HG03469 (cell line): ENCODE measurements around the gene CLIC3.
A peak's percentile ranks its signal among the peaks of the same experiment; 100 is the strongest.

ENCODE experiments used
- ATAC-seq: cut with Tn5 transposase; IDR thresholded peaks from one replicate; pipeline ENCODE4 v1.9.1; 2021; ENCODE audit warnings: mild to moderate bottlenecking, moderate library complexity, moderate number of reproducible peaks; ENCODE audit not compliant: unreplicated experiment

Gene CLIC3

GRCh38 chr9:136955202-136955942 is 41.0 kb downstream of the CLIC3 start:
- no peak for ATAC-seq

- no peak for ATAC-seq
Measured at GRCh38 chr9:136954270-136955083, 41.9 kb downstream of the CLIC3 start.

- no peak for ATAC-seq
Measured at GRCh38 chr9:136953771-136954269, 42.5 kb downstream of the CLIC3 start.

GRCh38 chr9:136952876-136953770 is 43.2 kb downstream of the CLIC3 start:
- no peak for ATAC-seq

GRCh38 chr9:136952321-136952850 is 44.0 kb downstream of the CLIC3 start:
- no peak for ATAC-seq

DNA sequence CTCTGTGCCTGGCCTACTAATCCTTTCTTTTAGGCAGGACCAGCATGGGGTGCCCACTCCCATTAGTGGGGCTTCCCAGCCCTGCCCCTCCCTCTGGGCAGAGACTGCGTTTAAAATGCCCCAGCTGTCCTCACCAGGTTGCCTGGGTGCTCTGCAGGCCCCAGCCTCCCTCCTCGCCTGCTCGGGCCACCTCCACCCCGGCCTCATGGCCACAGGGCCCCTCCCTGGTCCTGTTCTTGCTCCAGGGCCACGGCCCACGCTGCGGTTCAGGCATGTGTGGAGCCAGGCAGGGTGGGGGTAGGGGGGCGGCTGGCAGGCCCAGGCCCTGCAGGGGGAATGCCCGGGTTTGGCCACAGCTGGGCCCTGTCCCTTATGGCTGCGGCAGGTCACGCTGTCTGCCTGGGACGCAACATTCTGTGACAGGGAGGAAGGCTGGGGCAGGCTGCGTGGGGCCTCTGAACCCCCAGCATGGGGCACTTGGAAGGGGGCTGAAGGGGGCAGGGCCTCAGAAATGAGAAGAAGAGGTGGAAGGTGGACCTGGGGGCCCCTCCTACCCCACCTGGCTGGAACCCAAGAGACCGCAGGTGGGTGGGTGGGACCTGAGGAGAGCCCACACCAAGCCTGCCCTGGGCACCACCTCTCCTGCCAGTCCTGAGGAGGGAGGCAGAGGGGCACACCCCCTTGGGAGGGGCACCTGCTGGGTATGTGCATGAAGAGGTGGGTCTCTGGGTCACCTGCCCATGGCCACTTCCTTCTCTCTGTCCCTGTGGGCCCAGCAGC is 44.6 kb downstream of the CLIC3 start, which contains the start of gene LCN12:
Gene LCN12 (plus strand): TSS at position 733 of the 780 bp plus-strand sequence. CDS start 55 bp downstream, outside the sequence.
- no peak for ATAC-seq

DNA sequence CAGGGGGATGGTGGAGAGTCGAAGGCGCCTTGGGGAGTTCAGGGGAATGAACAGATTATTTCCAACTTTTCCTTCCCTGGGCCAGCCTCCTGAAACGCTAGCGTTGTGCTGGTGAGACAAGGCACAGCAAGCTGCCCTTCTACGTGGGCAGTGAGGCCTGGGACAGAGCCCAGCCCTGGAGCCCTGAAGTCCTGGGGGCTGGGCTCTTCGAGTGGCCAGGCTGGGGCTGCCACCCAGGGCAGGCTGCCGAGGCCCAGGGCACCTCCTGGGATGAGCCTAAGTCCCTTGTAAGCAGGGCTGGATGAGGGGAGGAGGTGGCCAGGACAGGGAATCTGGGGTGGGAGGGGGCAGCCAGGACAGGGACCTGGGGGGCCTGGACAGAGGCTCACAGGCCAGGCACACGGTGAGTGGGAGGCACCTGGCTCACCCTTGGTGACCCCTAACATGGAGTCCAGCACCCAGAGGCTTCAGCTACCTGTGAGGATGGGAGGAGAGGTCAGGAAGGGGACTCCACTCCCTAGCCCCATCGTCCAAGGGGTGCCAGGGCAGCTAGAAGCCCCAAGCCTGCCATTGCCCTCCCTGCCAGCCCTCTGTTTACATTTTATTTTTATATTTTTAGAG is 45.6 kb downstream of the CLIC3 start:
- no peak for ATAC-seq

DNA sequence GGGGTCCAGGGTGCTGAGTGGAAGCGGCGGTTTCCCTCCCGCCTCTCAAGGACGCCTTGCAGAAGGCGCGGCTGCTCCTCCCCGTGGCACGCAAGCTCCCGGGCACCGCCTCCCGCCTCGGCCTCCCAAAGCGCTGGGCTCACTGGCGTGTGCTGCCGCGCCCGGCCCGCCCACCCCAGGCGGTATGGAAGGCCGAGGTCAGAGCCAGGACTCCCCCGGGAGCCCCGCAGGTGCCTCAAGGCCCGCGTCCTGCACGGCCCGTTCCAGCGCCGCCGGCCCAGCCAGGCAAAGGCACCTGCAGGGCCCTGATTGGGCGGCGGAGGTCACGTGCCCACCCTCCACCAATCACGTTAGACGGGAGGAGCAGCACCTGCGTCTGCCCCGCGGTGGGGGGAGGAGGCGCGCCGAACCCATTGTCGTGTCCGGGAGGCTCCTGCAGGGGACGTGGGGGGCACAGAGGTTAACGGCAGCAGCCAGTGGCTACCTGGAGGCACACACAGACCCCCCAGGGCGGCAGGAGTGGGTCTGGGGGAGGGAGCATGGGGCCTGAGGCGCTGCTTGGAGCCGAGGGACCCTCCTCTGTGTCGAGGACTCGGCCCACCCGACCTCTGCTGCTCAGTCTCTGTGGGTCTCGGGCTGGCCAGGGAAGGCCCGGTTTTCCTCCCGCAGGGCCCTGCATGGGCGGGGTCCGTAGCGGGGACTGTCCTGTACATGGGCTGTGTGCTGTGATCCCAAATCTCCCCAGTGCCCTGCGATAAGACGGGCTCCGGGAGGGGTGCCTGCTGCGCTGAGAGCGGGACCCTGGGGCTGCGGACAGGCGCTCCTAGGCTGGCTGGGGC is 46.3 kb downstream of the CLIC3 start:
- peak; percentile 64 for ATAC-seq

DNA sequence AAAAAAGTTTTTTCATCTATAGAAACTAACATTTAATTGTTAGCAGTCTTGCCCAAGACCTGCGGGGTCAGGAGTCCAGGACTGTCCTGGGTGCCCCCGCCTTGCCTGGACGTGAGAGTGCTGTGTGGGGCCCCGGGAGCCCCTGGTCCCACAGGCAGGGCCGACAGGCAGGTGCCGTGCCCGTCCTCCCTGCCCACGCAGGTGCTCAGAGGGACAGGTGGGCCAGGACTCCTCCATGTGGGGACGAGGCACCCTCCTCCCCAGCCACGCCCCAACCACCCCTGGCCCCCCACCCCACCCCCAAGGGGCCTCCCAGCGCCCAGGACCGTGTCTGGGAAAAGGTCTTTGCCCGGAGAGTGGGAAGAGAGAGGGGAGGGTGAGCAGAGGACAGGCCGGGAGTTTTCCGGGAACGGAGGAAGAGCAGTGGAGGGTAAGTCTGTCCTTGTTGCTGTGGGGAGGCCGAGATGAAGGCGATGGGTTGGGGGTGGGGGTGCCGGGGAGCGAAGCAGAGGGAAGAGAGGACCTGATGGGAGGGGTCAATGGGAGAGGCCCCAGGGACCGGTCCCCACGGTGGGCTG is 47.0 kb downstream of the CLIC3 start:
- no peak for ATAC-seq

DNA sequence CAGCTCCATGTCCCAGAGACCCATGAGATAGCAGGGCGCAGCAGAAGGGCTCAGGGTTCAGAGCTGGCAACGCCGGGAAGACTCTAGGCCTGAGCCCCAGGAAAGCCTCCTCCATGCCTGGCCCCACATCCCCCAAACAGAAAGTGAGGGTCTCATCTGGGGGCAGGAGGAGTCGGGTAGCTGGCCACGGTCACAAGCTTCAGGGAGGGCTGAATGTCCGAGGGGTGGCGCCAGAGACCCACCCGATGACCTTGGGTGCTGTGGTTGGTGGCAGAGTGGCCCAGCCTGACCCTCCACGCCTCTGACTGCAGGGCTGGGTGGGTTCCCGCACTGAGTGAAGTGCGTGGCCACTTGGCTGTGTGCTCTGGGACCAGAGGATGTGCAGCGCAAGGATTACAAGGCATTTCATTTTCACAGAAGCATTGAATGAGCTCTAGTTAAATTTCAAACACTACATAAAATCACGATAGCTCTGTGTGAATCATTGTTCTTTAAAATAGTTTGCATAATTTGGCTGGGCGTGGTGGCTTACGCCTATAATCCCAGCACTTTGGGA is 48.3 kb downstream of the CLIC3 start:
- no peak for ATAC-seq

DNA sequence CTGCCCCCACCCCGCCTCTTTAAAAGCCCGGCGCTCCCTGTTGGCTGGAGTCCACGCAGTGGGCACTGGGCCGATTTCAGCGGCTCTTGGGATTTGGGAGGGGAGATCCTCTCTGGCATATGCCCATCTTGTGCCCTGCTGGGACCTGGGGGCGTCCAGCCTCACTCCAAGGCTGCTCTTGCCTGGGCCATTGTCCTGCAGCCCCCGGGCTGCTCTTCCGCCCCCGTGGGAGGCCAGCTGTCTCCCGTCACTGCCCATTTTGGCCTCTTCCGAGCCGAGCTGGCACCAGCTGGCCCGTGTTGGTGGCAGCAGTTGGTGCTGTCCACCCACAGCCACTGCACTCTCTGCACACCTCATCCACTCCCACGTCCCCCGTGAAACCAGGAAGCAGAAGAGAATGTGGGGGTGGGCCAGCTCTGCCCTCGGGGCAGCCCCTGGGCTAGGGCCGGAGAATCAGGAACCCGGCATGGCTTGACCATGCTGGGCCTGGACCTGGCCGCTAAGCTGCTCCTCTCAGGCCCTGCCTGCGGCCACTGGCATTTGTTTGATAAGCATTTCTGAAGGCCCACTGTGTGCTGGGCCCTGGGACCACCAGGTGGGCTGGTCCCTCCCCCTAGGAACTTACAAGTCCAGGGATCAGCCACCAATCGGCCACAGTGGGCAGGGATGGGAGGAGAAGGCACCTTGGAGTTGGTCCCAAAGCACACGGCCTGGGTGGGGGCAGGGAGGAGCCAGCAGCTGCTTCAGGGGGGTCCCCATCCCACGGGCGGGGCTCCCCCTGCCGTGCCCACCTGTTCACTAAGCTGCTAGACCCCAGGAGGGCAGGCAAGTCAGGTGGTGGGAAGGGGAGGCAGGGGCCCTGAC is 49.1 kb downstream of the CLIC3 start:
- no peak for ATAC-seq

DNA sequence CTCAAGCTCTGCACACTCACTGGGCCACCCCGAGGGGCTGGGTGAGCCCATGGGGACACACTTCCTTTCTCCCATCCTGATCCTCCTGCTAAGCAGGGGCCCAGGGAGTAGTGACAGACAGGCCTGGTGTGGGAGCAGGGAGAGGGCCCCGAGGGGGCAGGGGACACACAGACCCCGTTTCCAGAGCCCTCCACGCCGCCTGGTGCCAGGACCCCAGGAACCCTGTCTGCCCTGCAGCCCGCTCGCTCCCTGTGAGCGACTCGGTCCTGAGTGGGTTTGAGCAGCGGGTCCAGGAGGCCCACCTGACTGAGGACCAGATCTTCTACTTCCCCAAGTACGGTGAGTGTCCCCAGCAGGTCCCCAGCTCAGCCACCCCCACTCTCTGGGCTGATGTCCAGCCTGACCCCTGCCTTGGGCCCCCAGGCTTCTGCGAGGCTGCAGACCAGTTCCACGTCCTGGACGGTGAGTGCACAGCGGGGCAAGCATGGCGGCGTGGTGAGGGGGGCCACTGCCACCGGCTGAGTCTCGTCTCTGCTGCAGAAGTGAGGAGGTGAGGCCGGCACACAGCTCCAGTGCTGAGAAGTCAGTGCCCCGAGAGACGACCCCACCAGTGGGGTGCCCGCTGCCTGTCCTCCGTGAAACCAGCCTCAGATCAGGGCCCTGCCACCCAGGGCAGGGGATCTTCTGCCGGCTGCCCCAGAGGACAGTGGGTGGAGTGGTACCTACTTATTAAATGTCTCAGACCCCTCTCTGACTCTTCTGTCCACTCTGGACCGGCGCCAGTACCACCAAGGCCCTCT is 49.9 kb downstream of the CLIC3 start:
- ATAC-seq: no peak

- ATAC-seq: no peak
Measured at GRCh38 chr9:136945333-136946227, 50.8 kb downstream of the CLIC3 start.
